Gastroesophageal sphincter (tissue), 3 donors: ENCODE data around the gene POU2F1.

Experiments used
- CTCF ChIP-seq, 4 experiments: fragments of 200-600 bp in 2 of 4; fragments of 450-650 bp in 2 of 4; sonication (generic) in 1 of 4; IDR thresholded peaks; one replicate each; pipeline ENCODE4 v1.5.1; 2017 to 2019; ENCODE audit warnings: antibody characterized with exemption in 4 of 4, mild to moderate bottlenecking in 2 of 4, moderate library complexity in 2 of 4
- POLR2A ChIP-seq, 2 donors: fragments of 450-650 bp; IDR thresholded peaks; one replicate each; pipeline ENCODE4 v1.6.1; 2017; ENCODE audit warnings: antibody characterized with exemption in 2 of 2, mild to moderate bottlenecking in 2 of 2, moderate library complexity in 1 of 2

- TF ChIP-seq CTCF (IDR thresholded peaks at IDR 0.05) (no peak), POLR2A (IDR thresholded peaks at IDR 0.05) (no peak)
Measured at GRCh38 chr1:167293057-167293456, 72.4 kb downstream of the POU2F1 start.
